ENCODE measurements around the gene GBP3.
"Not testable (repeated sequence)": the region's sequence is repeated elsewhere in the genome, so short reads cannot be mapped to it uniquely, and the experiment has no call there.

GBP3 gene

DNA sequence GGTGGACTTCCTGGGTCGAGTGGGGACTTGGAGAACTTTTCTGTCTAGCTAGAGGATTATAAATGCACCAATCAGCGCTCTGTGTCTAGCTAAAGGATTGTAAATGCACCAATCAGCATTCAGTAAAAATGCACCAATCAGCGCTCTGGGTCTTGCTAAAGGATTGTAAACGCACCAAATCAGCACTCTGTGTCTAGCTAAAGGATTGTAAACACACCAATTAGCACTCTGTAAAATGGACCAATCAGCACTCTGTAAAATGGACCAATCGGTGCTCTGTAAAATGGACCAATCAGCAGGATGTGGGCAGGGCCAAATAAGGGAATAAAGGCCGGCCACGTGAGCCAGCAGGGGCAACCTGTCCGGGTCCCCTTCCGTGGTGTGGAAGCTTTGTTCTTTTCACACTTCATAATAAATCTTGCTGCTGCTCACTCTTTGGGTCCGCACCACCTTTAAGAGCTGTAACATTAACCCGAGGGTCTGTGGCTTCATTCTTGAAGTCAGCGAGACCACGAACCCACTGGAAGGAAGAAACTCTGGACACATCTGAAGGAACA lies 48.0 kb downstream of the GBP3 start:
- not testable (repeated sequence) for DNase-seq

DNA sequence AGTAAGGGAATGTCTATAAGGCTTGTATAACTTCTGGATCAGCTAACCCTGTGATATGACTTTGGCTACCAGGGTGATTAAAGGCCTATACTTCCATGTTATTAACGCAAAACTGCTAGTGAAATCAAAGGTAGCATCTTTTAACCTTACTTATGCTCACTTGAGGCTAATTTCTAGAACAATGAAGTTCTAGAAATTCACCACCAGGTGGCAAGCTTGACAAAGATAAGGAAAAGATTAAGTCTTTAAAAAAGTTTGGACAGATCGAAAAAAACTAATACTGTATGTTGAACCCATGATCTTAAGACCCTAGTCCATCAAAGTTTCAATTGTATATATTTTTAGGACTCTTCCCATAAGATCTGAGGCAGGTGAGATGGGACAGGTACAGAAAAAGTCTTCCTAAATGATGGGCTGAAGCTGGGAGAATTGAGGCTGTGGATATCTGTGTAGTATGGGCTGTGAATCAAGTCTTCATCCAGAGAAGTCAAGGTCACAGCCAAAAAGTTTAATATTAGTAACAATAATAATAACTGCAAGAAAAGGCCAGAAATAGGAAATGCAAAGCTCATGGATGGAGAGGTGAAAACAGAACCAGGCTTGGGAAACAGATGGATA lies 49.0 kb downstream of the GBP3 start:
- no peak for DNase-seq

GRCh38 chr1:88961647-88962275 lies 60.9 kb downstream of the GBP3 start:
- no peak for DNase-seq

- DNase-seq: no peak
Observed at GRCh38 chr1:88961081-88961480, 61.6 kb downstream of the GBP3 start.
